Stimulated activated CD8-positive, alpha-beta memory T cell treated with anti-CD3 and anti-CD28 coated beads, Interleukin-12 subunit alpha, Interleukin-12 subunit beta, amount 100 ng/mL, for 24 hours (primary cell): ENCODE measurements around the gene SEMA7A.
A peak's percentile ranks its signal among the peaks of the same experiment; 100 is the strongest.

Experiments
- DNase-seq: peaks from one replicate; pipeline ENCODE4 v3.0.0-alpha.2; 2020; ENCODE audit errors: extremely low read depth

The SEMA7A gene

DNA sequence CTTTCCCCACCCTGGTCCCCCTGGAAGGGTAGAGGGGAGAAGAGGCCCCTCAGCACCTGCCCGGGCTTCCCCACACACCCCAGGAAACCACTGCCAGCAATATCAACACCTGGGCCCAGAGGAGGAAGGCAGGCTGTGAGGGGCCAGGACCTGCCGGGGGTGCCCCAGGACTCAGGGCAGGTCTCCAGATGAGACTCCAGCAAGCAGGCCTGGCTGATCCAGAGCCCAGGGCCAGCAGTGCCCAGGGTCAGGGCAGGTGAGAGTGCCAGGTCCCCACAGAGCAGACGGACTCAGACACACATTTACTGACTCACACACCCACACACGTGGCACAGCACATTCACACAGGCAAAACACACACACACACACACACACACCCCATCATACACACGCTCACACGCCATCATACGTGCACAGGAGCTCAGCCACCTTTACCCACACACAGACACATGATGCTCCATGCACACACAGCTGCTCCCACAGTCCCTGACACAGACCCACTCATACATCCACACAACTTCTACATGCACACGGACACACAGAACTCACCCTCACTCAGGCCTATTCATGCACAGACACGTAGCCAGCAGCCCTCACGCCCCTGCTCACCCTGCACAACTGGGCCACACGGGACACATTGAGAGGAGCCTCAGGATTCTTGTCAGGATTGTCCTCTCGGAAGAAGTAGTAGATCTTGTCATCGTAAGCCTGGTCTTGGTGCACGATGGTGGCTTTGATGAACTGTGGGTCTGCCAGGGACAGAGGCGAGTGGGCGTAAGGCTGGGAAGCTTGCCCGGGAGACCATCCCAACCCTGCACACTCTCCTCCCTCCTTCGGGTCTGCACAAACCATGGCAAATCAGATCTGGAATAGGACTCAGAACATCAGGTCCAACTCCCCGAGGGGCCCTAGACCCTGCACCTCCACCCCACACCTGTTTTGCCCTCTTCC is 17.5 kb downstream of the SEMA7A start:
- no peak for DNase-seq

GRCh38 chr15:74414603-74415338 is 19.0 kb downstream of the SEMA7A start:
- DNase-seq = no peak

DNA sequence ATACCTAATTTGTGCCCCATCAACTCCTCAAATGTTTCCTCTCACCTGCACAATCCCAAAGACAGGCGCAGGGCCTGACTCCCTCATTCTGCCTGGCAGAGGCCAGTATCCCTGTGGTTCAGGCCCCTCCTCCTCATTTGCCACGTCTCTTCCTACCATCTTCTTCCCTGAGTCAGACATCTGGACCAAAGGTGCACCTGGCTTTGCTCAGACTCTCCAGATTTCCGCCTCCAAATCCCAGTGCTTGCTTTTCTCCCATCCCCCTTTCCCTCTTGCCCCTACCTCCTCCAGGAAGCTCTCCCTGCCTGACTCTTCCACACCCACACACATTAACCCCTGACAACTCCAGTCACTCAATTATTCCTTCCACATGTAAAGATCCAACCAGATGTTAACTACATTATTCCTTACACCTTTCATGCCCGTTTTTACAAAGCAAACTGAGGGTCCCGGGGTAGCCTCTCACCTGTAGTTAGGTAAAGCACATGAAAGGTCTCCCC is 19.6 kb downstream of the SEMA7A start:
- DNase-seq = no peak

- DNase-seq = no peak
Observed at GRCh38 chr15:74413350-74414080, 20.2 kb downstream of the SEMA7A start.

DNA sequence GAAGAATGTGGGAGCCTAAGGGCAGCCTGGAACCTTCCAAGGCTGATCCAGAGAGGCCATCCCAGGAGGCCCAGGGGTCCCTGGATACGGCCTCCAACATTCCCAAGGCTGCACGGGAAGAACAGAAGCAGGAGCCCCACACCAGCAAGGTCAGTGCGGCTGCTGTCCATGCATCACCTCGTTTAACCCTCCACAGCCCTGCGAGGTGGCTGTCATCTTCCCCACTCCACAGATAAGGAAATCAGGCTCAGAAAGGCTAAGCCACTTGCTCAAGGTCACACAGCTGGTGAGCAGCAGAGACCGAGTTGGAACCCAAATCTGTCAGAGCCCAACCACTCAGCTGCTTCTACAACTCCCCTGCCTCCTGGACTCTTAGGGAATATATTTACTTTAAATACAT is 21.6 kb downstream of the SEMA7A start:
- no peak for DNase-seq

DNA sequence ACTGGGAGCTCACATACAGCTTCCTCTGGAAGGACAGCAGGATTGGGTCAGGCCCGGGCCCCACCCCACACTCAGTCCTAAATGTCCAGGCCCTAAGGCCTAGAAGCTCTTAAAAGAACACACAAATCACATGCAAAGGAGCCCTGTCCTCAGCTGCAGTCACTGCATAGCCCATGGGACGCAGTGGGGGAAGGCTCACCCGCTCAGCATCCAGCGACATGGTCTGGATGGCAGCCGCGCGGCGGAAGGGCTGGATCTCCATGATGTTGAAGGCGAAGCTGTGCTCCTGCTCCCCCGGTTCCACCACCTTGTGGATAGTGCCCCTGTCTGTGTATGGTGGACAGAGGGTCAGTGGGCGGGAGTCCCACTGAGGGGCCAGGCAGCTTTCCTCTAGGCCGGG is 22.1 kb downstream of the SEMA7A start:
- no peak for DNase-seq

GRCh38 chr15:74410502-74410901 is 23.3 kb downstream of the SEMA7A start:
- no peak for DNase-seq

DNA sequence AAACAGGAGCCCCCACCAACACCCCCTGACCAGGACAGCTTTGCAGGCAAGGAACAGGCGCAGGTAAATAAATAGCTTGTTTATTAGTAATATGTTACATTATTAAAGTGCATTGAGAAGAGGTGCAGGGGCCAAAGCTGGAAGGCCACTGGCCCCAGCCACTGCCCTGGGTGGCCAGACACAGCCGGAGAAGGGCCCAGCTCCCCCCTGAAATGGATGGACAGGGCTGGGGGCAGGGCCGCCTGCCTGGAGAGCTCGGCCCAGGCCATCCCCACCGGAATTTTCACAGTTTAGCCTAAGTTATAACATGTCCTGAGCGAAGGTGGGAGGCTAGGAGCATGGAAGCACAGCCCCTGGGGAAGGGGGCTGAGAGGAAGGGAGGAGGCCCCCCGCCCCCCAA is 24.5 kb downstream of the SEMA7A start:
- no peak for DNase-seq

- DNase-seq = no peak
Observed at GRCh38 chr15:74408815-74409214, 24.9 kb downstream of the SEMA7A start.

DNA sequence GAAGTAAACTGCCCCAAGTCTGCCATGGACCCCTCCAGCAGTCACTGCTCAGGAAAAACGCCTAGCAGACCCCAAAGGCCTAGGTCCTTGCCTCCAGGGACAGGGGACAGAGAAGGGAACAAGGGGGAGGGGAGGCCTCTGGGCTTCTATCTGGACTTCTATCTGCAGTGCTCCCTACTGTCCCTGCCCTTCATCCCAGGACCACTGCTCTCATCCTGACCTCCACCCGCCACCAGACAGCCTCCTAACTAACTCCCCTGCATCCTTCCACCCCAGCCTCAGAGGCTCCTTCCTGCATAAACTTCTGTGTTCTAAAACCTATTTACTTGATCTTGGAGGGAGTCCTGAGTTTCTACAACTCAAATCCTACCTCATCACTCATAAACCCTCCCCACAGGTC is 25.4 kb downstream of the SEMA7A start:
- no peak for DNase-seq

GRCh38 chr15:74406992-74407705 is 26.6 kb downstream of the SEMA7A start:
- DNase-seq = no peak

DNA sequence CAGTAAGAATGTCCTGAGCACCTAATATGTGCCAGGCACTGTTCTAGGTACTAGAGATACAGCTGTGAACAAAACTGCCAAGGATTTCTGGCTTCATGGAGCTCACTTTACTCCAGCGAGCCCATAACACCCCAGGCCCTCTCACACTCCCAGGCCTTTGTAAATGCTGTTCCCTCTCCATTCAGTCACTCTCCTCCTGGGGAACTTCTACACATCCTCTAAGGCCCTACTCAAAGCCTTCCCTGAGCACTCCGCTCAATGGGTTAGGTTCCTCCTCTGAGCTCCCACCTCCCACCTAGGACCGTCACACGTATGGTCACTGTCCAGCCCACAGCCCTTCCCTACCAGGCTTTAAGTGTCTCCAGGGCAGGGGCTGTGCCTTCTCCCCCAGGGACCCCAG is 27.2 kb downstream of the SEMA7A start:
- DNase-seq = no peak

- DNase-seq = no peak
Observed at GRCh38 chr15:74405823-74406222, 27.9 kb downstream of the SEMA7A start.

DNA sequence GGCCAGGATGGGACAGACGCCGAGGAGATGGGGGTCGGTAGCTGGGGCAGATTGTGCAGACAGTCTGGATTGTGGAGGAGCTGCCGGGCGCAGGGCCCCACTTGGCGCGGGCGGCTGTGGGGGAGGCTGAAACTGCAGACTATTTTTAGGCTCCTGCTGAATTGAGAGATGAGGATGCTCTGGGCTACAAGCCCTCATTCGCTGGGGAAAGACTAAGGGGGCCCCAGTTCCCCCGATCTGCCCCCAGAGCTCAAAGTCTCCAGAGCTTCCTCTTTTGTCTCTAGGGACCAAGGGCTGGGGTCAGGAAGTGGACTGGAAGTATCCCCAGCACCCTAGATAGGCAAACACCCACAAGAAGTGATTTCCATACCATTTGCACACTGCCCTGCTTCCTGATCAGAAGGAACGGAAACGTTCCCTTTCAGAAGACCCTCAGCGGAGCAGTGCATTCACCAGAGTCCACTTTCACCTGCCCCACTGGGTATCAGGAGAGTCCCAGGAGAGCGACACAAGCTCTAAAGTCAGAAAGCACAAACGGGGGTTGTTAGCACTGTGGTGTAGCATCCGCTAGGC is 29.7 kb downstream of the SEMA7A start:
- no peak for DNase-seq

- DNase-seq = no peak
Observed at GRCh38 chr15:74403588-74403919, 30.2 kb downstream of the SEMA7A start.

- DNase-seq = peak; percentile 76
Observed at GRCh38 chr15:74402873-74403587, 30.7 kb downstream of the SEMA7A start.

DNA sequence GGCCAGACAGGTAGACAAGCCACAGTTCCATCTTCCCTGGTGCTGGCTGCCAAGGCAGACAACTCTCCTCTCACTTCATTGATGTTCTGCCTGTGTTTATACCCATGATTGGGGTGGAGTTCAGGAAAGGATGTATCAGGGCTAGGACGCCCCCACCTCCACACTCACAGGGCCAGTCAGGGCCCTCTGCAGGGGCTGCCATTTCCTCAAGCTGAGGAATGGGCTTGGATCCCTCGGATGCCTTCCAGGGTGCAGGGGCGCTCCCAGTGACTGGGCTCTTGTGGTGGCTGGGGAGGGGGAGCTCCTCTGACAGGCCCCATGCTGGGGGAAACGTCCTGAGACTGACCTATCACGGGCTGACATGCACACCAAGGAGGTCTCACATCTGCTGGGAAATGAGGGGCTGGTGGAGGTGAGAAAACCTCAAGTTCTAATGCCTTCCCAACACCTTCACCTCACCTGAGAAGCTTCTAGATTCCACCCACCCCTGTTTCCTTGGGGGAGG is 31.4 kb downstream of the SEMA7A start:
- DNase-seq = no peak

DNA sequence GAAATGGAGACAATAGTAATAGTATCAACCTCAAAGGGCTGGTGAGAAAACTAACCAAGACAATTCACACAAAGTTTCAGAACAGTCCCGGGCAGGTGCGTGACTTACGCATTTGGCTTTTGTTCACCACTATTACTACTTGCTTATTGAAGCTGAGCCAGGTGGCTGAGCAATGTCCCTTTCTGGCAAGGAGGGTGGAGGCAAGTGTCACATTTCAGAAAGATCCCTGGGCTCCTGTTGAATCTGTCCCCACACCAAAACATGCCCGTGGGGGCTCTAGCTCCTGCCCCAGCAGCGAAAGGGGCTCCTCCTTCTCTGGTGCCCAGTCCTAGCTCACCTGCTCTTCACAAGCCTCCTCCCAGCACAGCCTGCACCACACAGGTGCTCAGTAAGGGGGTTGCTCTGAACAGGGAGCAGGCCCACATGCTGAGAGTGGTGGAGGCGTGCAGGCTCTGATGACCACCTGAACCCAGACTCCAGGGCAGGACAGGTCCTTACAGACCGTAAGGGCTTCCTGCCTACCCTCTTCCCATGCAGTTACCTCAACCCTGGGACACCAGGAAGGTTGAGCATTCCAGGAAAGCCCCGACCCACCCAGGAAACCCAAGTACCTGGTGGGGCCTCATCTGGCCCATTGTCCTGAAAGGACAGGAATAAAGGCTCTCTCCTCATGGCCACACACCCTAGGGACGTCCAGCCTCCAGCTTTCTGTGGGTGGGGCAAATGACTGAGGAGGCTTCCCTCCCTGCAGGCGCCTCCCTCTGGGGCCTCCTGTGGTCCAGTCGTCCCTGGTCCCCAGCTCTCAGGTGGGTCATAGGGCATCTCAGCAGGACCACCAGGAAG is 32.6 kb downstream of the SEMA7A start:
- no peak for DNase-seq

DNA sequence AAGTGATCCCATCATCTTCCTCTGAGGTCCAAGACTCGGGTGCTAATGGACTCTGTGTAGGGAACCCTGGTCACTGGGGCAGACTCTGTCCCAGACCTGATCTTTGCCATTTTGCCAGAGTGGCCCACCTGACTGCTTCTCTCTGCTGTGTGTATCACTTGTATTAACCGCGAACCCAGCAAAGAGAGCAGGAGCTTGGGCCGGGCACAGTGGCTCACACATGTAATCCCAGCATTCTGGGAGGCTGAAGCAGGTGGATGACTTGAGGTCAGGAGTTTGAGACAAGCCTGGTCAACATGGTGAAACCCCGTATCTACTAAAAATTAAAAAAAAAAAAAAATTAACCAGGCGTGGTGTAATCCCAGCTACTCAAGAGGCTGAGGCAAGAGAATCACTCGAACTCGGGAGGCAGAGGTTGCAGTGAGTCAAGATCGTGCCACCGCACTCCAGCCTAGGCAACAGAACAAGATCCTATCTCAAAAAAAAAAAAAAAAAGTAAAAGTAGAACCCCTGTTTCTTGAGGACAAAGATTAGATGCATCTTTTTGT is 33.4 kb downstream of the SEMA7A start:
- no peak for DNase-seq
